ENCODE data around the gene TLL2.

GRCh38 chr10:96322275-96322674 lies 191.5 kb downstream of the TLL2 start:
- no peak for TF ChIP-seq TAF1 (IDR thresholded peaks at IDR 0.05; ENCODE audit: borderline replicate concordance, insufficient read depth, low read length)
- TF ChIP-seq, protein P1, sequence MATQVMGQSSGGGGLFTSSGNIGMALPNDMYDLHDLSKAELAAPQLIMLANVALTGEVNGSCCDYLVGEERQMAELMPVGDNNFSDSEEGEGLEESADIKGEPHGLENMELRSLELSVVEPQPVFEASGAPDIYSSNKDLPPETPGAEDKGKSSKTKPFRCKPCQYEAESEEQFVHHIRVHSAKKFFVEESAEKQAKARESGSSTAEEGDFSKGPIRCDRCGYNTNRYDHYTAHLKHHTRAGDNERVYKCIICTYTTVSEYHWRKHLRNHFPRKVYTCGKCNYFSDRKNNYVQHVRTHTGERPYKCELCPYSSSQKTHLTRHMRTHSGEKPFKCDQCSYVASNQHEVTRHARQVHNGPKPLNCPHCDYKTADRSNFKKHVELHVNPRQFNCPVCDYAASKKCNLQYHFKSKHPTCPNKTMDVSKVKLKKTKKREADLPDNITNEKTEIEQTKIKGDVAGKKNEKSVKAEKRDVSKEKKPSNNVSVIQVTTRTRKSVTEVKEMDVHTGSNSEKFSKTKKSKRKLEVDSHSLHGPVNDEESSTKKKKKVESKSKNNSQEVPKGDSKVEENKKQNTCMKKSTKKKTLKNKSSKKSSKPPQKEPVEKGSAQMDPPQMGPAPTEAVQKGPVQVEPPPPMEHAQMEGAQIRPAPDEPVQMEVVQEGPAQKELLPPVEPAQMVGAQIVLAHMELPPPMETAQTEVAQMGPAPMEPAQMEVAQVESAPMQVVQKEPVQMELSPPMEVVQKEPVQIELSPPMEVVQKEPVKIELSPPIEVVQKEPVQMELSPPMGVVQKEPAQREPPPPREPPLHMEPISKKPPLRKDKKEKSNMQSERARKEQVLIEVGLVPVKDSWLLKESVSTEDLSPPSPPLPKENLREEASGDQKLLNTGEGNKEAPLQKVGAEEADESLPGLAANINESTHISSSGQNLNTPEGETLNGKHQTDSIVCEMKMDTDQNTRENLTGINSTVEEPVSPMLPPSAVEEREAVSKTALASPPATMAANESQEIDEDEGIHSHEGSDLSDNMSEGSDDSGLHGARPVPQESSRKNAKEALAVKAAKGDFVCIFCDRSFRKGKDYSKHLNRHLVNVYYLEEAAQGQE (IDR thresholded peaks at IDR 0.05; ENCODE audit: insufficient read depth in 1 of 2, low read depth in 2 of 2, low read length in 2 of 2): no peak
- TF ChIP-seq SIN3A (IDR thresholded peaks at IDR 0.05; ENCODE audit: borderline replicate concordance, insufficient read depth, low read length): no peak
